ENCODE data around the gene TNS1. TPM values are rescaled to one million over a fixed set of nuclear protein-coding genes. Genes with fewer than 3 reads are reported as not detected.

Gene TNS1
- total RNA-seq, 1 experiment from 2014 or later, result 4.5 TPM

- TF ChIP-seq, protein P1, sequence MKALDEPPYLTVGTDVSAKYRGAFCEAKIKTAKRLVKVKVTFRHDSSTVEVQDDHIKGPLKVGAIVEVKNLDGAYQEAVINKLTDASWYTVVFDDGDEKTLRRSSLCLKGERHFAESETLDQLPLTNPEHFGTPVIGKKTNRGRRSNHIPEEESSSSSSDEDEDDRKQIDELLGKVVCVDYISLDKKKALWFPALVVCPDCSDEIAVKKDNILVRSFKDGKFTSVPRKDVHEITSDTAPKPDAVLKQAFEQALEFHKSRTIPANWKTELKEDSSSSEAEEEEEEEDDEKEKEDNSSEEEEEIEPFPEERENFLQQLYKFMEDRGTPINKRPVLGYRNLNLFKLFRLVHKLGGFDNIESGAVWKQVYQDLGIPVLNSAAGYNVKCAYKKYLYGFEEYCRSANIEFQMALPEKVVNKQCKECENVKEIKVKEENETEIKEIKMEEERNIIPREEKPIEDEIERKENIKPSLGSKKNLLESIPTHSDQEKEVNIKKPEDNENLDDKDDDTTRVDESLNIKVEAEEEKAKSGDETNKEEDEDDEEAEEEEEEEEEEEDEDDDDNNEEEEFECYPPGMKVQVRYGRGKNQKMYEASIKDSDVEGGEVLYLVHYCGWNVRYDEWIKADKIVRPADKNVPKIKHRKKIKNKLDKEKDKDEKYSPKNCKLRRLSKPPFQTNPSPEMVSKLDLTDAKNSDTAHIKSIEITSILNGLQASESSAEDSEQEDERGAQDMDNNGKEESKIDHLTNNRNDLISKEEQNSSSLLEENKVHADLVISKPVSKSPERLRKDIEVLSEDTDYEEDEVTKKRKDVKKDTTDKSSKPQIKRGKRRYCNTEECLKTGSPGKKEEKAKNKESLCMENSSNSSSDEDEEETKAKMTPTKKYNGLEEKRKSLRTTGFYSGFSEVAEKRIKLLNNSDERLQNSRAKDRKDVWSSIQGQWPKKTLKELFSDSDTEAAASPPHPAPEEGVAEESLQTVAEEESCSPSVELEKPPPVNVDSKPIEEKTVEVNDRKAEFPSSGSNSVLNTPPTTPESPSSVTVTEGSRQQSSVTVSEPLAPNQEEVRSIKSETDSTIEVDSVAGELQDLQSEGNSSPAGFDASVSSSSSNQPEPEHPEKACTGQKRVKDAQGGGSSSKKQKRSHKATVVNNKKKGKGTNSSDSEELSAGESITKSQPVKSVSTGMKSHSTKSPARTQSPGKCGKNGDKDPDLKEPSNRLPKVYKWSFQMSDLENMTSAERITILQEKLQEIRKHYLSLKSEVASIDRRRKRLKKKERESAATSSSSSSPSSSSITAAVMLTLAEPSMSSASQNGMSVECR (CRISPR knock-in tag; IDR thresholded peaks at IDR 0.05; ENCODE audit: borderline replicate concordance), result no peak
- TF ChIP-seq SMAD3 (CRISPR knock-in tag; IDR thresholded peaks at IDR 0.05; ENCODE audit: borderline replicate concordance), result no peak
Measured at GRCh38 chr2:217919204-217919603, 83.6 kb downstream of the TNS1 start (continued).

DNA sequence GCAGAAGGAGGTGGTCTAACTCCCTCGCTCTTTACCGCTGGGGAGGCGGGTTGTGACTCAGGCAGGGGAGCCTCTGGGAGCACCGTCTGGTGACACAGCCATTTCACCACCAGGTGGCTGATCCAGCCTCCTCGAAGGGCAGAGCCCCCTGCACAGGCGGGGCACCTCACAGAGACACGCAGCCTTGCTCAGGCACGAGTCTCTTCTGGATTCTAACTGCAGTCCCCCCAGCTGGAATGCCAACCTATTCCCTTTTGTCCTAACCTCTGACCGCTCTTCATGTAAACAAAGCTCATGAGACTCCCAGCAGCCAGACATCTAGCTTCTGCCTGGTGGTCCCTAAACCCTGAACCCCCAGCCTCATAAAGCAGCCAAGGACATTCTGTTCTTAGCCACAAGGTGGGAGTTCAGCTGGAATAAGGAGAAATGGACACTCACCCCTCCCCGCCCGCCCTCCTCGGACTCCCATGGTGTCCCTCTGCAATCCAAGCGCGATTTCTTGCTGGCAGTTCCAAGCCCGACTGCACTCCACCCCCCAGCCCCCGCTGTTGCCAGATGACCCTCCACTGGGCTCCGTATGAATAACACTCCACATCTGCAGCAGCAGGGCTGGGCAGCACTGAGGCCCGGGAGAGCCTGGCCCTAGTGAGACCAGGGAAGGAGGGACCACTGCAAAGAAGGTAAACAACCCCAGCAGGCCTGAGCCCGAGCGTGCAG lies 84.3 kb downstream of the TNS1 start:
- Mint-ChIP-seq H3K4me1 (peaks cover 55% of the 10 kb centered on the region), H3K27ac (no peak overlapping the region), H3K36me3 (no peaks in the 10 kb centered on the region), H3K4me3 (no peak overlapping the region), H3K9me3 (no peaks in the 10 kb centered on the region), H3K27me3 (ENCODE audit: low read depth) (no peaks in the 10 kb centered on the region)
- ChIA-PET POLR2A (no interaction called here), CTCF (interaction anchor here (1.0 to 3.0 kb wide), 13 partner anchors 9 to 129 kb away, joined by 3 to 20 read pairs (median 5); no protein-coding TSS in a partner anchor)
- ATAC-seq (peak; percentile 67), DNase-seq (ENCODE audit: low spot score) (peak; percentile 60)
- TF ChIP-seq CREB1 (CRISPR knock-in tag; IDR thresholded peaks at IDR 0.05) (no peak), JAZF1 (CRISPR knock-in tag; IDR thresholded peaks at IDR 0.05) (no peak), CREM (CRISPR knock-in tag; IDR thresholded peaks at IDR 0.05) (no peak), SOX15 (CRISPR knock-in tag; IDR thresholded peaks at IDR 0.05) (no peak), ZNF263 (CRISPR knock-in tag; IDR thresholded peaks at IDR 0.05; ENCODE audit: low read depth) (peak; percentile 80)

- no peak overlapping the region for H3K27ac Mint-ChIP-seq
- ATAC-seq, result no peak
- no peaks in the 10 kb centered on the region for H3K9me3 Mint-ChIP-seq
- ChIA-PET CTCF (interaction anchor here (1.0 to 1.7 kb wide), 2 partner anchors 17 to 32 kb away, joined by 3 to 5 read pairs; no protein-coding TSS in a partner anchor), POLR2A (interaction anchor here (0.6 kb wide), 1 partner anchor 112 kb away, joined by 5 read pairs; no protein-coding TSS in a partner anchor)
- no peaks in the 10 kb centered on the region for H3K36me3 Mint-ChIP-seq
- H3K4me1 Mint-ChIP-seq, result peaks cover 64% of the 10 kb centered on the region
- TF ChIP-seq ZNF317 (CRISPR knock-in tag; IDR thresholded peaks at IDR 0.05; ENCODE audit: borderline replicate concordance, low read depth), result no peak
- TF ChIP-seq, protein P2, sequence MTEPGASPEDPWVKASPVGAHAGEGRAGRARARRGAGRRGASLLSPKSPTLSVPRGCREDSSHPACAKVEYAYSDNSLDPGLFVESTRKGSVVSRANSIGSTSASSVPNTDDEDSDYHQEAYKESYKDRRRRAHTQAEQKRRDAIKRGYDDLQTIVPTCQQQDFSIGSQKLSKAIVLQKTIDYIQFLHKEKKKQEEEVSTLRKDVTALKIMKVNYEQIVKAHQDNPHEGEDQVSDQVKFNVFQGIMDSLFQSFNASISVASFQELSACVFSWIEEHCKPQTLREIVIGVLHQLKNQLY (CRISPR knock-in tag; IDR thresholded peaks at IDR 0.05), result no peak
- TF ChIP-seq, protein P3, sequence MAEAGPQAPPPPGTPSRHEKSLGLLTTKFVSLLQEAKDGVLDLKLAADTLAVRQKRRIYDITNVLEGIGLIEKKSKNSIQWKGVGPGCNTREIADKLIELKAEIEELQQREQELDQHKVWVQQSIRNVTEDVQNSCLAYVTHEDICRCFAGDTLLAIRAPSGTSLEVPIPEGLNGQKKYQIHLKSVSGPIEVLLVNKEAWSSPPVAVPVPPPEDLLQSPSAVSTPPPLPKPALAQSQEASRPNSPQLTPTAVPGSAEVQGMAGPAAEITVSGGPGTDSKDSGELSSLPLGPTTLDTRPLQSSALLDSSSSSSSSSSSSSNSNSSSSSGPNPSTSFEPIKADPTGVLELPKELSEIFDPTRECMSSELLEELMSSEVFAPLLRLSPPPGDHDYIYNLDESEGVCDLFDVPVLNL (CRISPR knock-in tag; IDR thresholded peaks at IDR 0.05; ENCODE audit: borderline replicate concordance, low read depth), result no peak
- no peak for TF ChIP-seq RELA (CRISPR knock-in tag; IDR thresholded peaks at IDR 0.05; ENCODE audit: borderline replicate concordance)
- no peak for TF ChIP-seq ZNF138 (CRISPR knock-in tag; conservative IDR thresholded peaks at IDR 0.05)
- no peak for TF ChIP-seq ZNF219 (CRISPR knock-in tag; IDR thresholded peaks at IDR 0.05; ENCODE audit: borderline replicate concordance)
- TF ChIP-seq IRF2 (CRISPR knock-in tag; IDR thresholded peaks at IDR 0.05; ENCODE audit: borderline replicate concordance, low read depth), result no peak
- H3K4me3 Mint-ChIP-seq, result no peak overlapping the region
- H3K27me3 Mint-ChIP-seq (ENCODE audit: low read depth), result peaks cover 5% of the 10 kb centered on the region
- no peak for DNase-seq (ENCODE audit: low spot score)
Measured at GRCh38 chr2:217916504-217917254, 86.1 kb downstream of the TNS1 start.

Measured in WTC11 (cell line).